Bladder microvascular endothelial cell (primary cell): ENCODE results near the gene MSX1. TPM values are rescaled to one million over a fixed set of nuclear protein-coding genes. Genes with fewer than 3 reads are reported as not detected.

Source experiments
- total RNA-seq: library from RNA; depleted of rRNA; stranded (reverse); fragments of >200 nt; gene quantifications from 2 replicates; pipeline ENCODE4 v1.2.3, GENCODE V29; 2014

The MSX1 gene
- 4.2 and 7.9 TPM in 2 replicates for total RNA-seq

DNA sequence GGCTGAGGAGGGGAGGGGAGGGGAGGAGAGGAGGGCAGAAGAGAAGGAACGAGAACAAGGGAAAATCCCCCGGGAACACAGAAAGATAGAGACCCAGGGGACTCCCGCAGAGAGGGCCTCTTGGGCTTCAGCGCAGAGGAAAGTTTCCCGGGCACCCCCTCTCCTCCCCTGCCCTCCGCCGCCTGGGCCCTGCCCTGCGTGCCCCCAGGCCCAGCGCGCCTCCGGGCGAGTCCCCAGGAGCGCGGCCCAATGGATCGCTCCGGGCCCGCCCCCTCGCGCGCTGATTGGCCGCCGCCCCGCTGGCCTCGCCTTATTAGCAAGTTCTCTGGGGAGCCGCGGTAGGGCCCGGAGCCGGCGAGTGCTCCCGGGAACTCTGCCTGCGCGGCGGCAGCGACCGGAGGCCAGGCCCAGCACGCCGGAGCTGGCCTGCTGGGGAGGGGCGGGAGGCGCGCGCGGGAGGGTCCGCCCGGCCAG lies at the start of gene MSX1:
TSS of gene MSX1 (plus strand) at position 341 of the 474 bp plus-strand sequence. CDS start 235 bp downstream, outside the sequence.

Other genes with a start within 250 kb of the MSX1 start
- 29.2 and 170 TPM in 2 replicates for gene CYTL1, start 159.8 kb downstream of the MSX1 start, total RNA-seq
- gene STK32B, start 191.8 kb downstream of the MSX1 start, total RNA-seq, result 22.8 and 29.6 TPM in 2 replicates